Measurements from ENCODE around the gene EVC2. TPM values are rescaled to one million over a fixed set of nuclear protein-coding genes. Genes with fewer than 3 reads are reported as not detected.

Gene EVC2
- total RNA-seq, 1 donor from 2014 or later = 9.7 TPM

DNA sequence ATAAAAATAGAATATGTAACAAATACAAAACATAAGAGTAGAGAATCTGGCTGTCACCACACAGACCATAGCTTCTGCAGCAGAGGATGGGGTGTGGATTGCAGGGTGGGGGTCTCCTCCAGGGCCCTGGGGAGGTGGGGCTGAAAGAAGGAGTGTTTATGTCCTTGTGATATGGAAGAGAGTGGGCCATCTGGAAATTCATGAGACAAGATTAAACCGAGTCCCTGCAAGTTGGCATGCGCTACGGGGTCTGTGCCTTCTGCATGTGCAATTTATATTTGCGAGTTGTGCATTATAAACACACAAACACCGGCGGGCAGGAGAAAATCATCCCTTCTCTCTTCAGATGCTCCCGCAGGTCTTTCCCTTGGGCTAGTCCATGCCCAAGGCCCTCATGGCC lies 145.9 kb downstream of the EVC2 start:
- DNase-seq = no peak

DNA sequence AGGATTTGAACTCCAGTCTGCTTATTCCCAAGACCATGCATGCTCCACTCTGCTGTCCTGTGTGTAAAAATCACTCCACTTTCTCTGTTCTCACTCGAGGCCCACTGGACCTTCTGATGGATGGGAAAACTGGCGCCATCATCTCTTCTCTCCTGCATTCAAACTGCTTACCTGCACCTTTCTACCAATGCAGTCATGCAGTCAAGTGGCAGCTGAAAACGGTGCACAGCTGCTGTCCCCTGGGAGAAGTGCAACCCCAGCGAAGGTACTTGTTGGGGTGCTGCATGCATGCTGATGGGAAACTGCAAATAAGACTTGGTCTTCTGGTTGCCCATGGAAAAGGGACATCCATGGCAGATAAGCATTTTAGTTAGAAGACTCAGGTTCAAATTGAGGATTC lies 147.1 kb downstream of the EVC2 start:
- no peak for DNase-seq

DNA sequence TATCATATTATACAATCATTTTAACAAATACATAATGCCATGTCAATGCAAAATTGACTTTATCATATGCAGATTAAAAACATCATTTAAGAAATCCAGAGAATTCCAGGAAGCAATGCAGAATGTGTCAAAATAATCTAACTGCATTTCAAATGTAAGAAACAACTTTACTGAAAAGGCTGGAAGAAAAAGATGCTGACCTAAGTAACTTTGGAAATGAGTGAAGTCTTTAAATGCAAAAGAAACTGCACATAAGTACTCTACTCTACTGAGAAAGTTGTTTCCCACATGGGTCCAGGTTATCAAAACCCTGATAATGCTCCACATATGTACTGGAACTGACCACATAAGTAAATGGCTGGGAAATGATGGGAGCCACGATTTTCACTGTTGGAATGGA lies 149.9 kb downstream of the EVC2 start:
- DNase-seq = no peak

DNA sequence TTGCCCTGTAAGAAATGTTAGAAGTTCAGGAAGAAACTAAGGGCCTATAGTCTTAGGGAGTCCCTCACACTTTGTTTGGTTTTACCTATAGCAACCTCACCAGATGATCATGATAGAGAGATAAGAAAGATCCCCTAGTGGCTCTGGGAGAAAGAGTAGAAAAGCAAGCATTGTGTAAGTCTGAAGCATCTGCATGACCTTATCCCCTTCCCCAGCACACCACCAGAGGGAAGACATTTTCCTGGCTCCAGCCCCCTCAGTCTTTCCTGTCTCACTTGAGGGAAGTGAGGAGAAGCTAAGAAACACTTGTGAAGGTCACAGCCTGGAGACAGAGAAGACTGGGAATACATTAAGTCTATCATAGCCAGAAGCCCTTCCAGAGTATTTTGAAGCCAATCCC lies 154.0 kb downstream of the EVC2 start:
- DNase-seq = no peak

DNA sequence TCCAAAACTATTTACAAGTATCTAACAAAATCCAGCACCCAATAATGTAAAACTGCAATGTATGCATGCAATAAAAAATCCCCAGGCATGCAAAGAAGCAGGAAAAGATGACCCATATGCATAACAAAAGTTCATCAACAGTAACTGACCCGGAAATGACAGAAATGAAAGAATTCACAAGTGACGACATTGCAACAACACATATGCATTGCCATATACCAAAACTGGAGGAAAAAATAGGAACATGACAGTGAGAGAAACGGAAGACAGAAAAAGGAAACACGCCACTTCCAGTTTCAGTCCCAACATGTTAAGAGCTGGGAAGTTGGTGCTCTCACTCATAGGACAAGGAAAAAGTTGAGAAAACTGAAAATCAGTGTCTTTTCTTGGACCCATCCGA lies 154.6 kb downstream of the EVC2 start:
- DNase-seq = no peak

DNA sequence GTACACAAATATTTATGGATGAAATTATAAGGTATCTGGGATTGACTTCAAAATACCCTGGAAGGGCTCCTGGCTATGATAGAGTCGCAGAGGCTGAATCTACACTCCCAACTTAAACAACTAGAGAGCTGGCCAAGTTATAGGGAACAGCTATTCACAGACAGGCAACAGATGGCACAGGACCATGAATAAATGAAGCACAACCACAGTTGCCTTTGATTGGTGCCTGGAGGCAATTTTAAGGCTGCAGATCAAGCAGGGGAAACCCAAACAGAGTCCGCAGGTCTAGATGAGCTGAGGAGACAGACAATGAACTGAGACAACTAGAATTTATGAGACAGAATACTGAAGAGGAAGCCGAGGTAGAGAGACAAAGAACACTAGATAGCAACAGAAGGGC lies 155.9 kb downstream of the EVC2 start:
- DNase-seq = no peak

DNA sequence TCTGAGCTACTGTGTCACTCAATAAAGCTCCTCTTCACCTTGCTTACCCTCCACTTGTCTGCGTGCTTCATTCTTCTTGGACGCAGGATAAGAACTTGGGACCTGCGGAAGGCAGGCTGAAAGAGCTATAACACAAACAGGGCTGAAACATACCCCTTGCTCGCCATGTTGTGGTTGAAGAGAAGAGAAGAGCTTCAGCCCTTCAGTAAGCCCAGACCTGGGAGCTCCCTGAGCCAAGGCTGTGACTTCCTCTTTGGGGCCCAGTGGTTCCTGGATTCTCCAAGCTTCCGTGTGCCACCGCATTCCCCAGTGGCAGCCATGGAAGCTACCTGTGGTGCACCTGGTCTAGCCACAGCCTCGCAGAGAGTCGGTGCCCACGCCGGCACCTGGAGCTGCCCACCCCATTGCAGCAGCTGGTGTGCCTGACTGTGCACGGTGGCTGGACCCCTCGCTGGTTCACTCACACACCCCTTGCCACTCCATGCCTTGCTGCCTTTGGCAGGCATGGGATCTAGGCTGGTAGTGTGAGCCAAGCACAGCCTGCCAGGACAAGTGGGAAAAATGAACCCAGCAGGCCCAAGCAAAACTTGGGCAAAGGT lies 160.6 kb downstream of the EVC2 start:
- DNase-seq = no peak

DNA sequence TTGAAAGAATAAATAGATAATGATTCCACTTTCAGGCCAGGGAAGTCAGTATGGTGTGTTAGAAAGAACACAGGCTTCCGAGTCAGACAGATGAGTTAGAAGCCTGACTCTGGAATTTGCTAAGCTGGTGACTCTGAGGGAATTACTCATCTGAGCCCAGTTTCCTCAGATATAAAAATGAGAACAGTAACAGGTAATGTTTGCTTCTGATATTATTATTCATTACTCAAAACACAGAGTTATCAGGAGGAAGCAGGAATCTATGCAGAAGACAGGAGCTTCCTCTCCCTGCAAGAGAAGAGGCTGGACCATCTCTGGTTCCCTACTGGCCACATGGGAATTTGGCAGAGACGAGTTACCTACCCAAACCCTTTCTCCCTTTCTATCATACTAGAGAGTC lies 163.1 kb downstream of the EVC2 start:
- DNase-seq = no peak

DNA sequence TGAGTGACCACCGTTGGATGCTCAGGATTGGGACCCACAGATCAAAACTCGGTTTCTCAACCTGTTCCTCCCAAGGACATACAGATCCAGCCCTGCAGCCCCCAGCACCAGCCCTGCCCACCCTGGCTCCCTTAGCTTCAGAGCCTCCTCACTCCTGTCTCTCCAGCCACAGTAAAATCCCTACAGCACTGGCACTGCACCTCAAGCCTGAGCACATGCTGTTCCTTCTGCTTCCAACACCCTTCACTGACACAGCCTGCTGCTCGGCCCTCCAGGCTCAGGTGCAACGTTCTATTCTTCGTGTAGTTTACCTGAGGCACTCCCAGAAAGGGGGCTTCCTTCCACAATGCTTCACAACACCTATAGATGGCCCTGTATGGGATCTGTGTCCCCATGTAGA lies 163.6 kb downstream of the EVC2 start:
- no peak for DNase-seq

DNA sequence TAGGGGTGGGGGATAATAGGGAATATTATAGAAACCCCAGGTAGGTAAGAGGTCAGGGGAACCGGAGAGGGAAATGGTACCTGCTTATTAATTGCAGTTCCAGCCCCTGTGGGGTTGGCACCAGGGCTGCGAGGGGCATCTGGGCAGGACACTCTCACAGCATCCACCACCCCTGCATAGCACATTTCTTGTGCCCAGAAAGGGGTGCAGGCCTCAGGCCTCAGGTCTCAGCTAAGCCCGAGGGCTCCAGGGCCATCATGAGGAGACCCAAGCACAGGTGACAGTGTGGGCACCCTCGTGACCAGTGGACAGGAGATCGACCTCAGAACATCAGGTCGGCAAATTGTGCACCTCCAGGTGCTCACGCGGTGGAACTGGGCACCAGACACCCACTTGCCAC lies 164.7 kb downstream of the EVC2 start:
- DNase-seq = no peak

DNA sequence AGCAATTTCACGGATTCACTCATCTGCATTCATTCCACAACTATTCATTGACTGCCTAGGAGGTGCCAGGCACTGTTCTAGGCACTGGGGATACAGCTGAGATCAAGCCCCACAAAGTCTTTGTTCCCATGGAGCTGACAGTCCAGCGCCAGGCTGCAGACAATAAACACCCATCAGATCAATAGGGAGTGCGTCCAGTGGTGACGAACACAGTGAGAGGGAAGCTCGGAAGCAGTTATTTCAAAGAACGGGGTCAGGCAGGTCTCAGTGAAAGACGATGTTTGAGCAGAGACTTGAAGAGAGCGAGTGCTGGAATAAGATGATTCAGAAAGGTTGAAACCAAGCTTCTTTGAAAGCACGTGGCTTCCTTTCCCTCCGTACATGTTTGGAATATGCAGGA lies 167.2 kb downstream of the EVC2 start:
- DNase-seq = no peak

DNA sequence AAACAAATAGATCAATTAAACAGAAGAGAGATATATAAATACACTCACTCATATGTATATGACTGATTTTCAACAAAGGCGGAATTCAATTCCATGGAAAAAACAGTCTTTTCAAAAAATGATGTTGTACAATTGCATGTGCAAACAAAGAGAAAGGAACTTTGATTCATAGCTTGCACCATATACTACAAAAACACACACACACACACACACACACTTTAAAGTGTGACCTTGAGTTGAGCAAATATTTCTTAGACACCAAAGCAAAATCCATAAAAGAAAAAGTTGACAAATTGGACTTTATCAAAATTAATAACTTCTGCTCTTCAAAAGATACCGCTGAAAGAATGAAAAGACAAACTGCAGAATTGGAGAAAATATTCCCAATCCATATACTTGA lies 168.8 kb downstream of the EVC2 start:
- no peak for DNase-seq

DNA sequence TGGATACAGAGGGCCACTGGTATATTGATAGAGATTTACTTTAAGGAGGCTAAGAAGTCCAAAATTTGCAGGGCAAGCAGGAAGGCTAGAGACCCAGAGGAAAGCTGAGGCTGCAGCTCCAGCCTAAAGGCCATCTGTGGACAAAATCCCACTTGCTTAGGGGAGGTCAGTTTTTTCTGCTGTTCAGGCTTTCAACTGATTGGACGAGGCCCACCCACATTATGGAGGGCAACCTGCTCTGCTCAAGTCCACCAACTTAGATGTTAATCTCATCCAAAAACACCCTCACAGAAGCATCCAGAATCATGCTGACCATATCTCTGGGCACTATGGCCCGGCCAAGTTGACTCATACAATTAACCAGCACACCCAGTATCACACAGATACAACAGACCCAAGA lies 176.3 kb downstream of the EVC2 start:
- no peak for DNase-seq

DNA sequence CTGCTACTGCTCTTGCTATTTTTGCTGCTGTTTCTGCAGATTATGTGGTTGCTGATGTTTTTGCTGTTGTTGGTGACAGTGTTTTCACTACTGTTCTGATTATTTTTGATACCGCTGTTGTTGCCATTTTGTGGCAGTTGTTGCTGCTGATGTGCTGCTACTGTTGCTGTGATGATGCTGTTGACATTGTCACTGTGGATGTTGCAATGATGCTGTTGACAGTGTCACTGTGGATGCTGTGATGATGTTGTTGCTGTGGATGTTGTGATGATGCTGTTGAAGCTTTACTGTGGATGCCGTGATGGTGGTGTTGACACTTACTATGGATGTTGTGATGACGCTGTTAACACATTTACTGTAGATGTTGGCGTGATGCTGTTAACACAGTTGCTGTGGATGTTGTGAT lies 180.3 kb downstream of the EVC2 start:
- DNase-seq = no peak

DNA sequence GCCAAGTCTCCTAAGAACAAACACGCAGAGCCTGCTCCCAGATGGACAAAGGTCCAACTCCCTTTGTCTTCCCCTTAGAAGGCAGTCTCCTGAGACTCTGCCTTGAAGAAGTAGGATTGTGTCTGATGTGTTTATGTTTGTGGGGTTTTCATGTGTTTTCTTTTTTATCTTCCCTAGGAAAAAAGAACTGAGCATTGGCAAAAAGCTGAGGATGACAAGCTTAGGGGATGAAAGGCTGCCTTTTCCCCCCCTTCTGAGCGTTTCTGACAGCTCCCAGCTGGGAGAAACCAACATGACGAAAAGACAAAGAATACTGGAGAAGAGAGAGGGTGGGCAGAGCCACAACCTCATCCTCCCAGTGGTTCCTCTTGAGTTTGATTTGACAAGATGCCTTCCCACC lies 181.1 kb downstream of the EVC2 start:
- peak; percentile 1 for DNase-seq

DNA sequence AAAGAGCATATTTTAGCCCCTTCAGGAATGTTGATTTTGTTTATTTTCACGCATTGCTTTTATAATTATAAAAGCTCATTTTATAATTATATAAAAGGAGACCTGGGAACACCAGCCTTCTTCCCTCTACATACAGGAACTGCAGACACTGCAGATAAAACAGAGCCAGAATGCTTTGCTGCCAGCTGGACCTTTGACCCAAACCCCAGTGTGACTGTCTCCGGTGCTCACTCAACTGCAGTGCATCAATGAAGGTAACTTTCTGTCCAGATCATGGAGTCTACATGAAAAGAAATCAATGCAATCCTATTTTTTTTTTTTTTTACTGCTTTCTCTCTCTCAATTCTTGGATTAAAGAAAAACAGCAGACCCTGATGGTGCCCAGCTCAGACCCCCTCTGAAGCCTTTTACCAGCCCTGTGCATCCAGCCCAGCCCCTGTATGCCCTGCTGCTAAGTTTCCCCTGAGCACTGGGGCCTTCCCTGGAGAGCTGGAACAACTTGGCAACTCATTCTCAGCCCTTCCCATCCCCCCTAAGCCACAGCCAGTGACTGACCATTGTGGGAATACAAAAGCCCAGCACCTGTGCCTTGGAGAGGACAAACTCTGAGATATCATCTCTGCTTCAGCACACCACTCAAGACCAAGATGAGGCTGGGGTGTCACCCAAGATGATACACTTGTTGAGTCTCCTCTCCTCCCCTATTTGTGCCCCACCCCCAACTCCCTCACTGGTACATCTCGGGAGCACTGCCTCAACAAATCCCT lies 182.1 kb downstream of the EVC2 start:
- DNase-seq = peak; percentile 1

DNA sequence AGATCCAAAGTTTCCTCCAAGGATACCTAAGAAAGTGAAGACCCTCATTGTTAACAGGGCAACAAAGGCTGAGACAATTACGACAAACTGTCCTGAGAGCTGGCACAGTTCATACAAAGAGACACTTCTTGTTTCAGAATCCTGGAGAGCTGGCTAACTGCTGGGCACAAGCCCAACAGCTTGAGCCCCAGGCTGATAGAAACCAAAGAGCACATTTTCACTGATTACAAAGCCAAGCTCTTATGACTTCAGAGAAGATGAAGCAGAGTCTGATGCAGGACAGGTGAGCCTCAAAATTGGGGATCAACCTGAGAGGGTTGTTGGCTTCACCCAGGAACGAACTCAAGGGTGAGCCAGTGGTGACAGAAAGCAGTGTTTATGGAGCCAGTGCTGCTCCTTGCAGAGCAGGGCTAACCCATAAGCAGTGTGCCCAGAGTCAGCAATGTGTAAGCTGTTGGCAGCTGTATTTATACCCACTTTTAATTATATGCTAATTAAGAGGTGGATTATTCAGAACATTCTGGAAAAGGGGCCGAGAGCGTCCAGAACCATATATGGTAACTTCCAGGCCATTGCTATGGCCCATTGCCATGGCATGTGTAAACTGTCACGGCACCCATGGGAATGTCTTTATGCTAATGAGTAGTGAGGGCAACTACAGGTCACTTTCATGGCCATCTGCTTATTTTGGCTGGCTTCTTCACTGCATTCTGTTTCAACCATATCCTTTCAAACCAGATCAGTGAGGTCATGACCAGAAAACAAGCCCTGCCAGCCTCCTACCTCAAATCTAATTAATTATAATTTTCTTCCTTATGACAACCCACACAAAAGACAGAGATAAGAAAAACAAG lies 183.7 kb downstream of the EVC2 start:
- DNase-seq = peak; percentile 92

DNA sequence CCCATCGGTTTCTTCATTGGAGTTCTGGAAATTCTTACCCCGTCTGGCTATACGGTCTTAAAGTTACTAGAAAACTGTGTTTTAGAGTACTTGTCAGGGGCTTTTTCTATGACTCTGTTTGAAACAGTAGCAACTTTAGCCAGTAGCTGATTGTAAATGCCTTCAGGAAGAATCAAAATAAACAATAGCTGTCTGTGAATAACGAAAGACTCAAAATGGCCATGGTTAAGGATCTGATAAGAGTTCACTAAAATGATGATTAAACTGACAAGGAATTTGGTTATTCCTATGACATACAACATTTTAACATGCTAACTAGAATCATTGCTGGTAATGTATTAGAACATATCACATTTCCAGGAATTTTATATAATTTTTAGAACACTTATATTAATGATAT lies 191.0 kb downstream of the EVC2 start:
- no peak for DNase-seq

DNA sequence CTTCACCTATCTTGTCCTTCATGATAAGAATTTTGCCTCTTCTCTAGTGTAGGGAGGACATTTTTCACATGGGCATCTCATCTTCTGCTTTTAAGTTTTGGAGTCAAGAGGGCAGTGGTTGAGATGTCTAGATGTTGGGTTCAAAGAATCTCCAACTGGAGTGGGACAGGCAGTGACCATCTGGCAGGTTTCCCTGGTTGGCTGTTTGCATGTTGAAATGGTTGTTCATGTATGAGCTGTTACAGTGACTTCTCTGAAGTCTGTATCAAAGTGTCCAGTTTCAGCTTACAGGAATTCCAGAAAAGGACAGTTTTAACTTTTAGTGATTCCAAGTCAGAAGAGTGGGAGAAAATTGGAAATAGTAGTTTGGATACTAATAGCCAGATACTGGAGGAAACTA lies 192.7 kb downstream of the EVC2 start:
- DNase-seq = no peak
